GM19372 (cell line): ENCODE data around the gene KIAA0930.
A peak's percentile ranks its signal among the peaks of the same experiment; 100 is the strongest.
"Not testable (repeated sequence)": the region's sequence is repeated elsewhere in the genome, so short reads cannot be mapped to it uniquely, and the experiment has no call there.

Experiments
- ATAC-seq: cut with Tn5 transposase; IDR thresholded peaks from one replicate; pipeline ENCODE4 v1.9.1; 2021; ENCODE audit warnings: mild to moderate bottlenecking, low read depth, moderate library complexity; ENCODE audit not compliant: unreplicated experiment

The KIAA0930 gene

DNA sequence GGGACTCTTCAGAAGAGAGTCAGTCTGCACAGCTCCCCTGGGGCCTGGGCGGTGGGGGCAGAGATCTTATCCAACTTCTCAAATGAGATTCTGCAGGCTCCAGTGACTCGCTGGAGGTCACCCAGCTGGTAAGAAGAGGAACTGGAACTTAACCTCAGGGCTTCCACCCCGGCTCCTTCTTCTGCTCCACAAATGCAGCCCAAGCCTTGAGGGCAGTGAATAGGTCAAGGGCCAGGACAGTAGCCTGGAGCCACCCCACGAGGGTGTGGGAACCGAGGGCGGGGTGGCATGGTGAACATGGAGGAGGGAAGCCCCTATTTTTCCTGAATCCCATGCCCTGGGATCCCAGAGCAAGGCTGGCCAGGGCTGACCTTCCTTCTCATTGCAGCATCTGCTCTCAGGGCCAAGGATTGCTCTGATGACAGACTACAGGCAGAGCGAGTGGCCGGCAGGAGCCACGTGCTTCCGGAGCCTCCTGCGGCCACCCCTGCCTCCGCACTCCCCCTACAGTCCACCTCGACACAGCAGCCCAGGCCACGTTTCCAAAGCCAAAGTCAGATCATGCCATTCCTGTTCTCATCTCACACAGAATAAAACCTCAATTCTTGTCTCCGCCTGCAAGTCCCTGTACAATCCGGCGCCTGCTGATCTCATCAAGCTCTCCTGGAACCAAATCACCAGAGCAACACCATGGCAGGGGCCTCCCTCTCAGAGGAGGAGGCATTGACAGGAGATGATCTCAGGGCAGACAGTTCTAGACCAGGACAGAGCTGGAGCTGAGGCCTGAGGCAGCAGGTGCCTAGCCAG lies 23.0 kb upstream of the KIAA0930 start:
- ATAC-seq: peak; percentile 51

DNA sequence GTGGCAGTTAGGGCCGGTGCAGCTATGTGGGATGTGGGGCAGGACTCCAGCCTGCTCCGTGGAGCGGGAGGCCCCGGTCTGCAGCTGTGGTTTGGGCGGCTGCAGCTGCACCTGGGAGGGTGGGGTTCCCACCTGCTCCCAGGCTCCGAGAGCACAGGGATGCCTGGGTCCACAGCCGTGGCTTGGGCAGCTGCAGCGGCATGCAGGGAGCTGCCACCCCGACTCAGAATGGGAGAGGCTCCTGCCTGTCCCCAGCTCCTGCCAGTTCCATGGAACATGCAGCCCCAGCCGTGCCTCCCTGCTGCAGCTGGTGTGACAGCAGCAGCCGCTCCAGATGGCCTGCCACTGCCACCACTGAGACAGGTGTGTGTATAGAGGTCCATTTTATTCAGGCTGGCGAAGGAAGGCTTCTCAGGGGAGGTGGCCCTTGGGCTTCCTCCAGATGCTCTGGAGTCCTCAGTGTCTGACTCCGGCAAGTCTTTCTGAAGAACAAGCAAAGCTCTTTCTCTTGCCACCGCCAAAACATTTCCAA lies 22.3 kb upstream of the KIAA0930 start:
- ATAC-seq: peak; percentile 46

GRCh38 chr22:45262195-45262930 lies 21.7 kb upstream of the KIAA0930 start:
- no peak for ATAC-seq

GRCh38 chr22:45261407-45262088 lies 20.9 kb upstream of the KIAA0930 start:
- ATAC-seq: no peak

DNA sequence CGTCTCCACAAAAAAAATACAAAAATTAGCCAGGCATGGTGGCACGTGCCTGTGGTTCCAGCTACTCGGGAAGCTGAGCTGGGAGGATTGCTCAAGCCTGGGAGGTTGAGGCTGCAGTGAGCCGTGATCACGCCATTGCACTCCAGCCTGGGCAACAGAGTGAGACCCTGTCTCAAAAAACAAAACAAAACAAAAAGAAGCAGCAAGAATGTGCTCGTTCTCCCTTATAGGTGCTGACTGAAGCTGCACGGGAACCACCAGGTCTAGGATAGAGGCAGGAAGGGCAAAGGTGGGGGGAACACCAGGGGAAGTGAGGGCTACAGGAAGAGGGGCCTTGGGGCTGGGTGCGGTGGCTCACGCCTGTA lies 19.7 kb upstream of the KIAA0930 start:
- not testable (repeated sequence) for ATAC-seq

DNA sequence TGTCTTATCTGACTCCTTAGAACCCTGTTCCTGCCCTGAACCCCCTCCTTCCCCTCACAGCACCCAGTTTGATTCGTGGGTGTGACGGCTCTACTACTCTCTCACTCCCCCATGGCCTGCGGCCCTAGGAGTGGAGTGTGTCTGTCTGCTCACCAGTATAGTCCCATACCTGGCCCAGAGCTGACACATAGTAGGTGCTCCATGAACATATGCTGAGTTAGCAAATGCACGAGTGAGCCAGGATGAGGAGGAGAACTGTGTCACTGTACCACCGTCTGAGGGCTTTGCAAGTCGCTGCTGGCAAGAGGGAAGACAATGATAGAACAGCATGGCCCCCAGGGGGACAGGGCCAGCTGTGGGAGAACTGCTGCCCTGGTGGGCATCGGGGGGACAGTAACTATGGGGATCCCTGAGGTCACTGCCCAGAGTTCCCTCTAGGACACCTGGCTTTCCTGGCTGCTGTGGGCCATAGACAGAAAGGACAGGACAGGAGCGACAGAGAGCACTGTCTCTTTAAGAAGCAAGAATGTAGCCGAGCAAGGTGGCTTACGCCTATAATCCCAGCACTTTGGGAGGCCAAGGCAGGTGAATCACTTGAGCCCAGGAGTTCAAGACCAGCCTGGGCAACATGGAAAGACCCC lies 19.2 kb upstream of the KIAA0930 start:
- no peak for ATAC-seq

DNA sequence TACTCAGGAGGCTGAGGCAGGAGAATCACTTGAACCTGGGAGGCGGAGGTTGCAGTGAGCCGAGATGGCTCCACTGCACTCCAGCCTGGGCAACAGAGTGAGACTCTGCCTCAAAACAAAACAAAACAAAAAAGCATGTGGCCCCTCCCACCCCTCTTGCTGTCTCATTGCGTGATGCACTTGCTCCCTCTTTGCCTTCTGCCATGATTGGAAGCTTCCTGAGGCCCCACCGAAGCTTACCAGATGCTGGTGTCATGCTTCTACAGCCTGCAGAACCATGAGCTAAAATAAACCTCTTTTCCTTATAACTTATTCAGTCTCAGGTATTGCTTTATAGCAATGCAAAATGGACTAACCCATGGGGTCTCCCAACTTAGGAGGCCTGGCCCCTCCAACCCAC lies 17.2 kb upstream of the KIAA0930 start:
- not testable (repeated sequence) for ATAC-seq

DNA sequence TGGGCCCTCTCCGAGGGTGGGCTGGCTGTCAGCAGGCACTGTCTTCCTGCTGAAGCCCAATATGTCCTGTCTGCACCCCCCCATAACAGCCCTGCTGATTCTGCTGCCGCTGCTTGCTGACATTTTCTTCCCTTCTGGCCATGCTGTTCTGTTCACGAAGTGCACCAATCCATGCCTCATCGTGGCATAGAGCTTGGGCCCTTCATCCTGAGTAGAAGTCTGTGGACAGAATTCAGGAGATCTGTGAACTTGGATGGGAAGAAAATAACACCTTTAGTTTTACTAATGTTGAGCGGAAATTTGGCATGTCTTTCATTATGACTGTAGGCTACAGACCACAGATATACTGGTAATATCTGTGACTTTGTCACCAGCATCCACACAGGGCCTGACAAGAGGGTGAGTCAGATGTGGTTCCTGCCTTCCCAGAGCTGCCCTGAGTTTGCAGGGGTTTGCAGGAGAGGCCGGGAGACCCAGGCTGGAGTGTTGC lies 14.1 kb upstream of the KIAA0930 start:
- no peak for ATAC-seq

DNA sequence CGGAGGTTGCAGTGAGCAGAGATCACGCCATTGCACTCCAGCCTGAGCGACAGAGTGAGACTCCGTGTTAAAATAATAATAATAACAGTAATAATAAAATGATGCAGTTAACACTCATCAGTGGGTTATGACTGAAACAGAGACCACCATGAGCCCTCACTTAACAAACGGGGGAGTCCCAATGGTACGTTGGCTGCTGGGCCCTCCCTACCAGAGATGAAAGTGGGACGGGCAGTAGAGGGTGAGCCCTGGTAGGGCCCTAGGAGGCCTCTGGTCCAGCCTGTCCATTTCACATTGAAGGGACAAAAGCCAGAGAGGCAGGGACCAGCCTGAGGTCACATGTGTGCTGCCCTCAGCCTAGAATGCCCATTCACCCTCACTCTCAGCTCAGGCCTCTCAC lies 13.7 kb upstream of the KIAA0930 start:
- ATAC-seq: no peak

DNA sequence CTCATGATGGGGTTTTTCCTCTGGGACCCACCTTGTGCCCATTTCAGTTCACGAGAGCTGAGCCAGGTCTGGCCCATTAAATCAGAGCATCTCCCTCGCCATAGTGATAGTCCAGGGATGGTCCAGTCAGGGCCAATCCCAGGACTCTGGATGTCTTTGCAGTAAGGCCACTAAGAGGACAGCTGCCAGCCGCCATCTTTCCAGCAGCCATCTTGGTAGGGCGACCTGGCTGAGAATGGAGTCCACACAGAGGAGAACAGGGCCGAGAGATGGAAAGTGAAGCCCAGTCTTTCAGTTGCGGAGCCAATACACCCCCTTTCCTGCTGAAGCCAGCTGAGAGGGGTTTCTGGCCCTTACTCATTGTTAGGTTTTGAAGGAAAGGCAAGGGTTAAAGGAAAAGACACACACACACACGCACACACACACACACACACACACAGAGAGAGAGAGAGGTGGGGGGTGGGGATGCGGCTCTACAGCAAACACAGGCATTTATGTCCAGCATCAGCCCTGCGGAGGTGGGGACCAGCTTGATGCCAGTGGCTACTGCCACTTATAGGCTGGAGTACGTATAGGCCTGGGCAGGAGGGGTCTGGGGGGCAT lies 12.4 kb upstream of the KIAA0930 start:
- no peak for ATAC-seq

DNA sequence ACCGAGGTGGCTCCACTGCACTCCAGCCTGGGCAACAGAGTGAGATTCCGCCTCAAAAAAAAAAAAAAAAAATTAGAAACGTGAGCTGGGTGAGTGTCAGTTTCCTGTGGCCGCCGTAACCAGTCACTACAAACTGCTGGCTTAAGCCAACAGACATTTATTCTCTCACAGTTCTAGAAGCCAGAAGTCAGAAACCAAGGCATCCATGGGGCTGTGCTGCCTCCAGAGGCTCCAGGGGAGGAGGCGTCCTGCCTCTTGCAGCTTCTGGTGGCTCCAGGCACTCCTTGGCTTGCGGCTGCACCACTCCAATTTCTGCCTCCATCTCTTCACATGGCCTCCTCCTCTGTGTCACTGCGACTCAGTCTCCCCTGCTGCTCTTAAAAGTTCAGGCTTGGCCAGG lies 11.1 kb upstream of the KIAA0930 start:
- ATAC-seq: no peak

DNA sequence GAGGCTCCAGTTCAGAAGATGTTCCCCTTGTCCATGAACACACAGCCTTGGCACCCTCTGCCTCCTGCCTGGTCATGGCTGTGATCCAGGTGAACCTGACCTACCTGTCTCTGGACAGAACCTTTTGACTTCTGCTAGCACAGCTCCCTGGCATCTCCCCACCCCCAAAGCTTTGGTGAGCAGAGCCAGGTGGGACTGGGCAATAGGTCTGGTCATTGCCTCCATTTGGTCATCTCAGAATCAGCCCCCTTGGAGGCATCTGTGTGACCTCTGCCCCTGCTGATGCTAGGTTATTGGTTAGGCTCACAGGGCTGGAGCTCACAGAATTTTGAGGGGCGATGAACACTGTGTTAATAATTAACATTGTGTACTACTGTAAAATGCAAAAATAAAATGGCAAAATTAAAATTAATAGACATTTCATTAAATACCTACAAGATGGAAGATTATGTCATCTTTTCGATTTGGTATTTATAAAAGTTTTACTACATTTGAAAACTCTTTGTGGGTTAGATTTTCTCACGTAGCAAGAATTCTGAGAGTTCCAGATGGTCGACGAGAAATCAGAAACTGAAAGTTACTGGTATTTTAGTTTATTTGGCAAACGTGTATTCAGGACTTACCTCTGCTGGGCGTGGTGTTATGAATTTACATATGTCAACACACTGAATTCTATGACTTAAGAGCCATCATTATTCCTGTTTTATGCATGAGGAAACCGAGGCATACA lies 8.3 kb upstream of the KIAA0930 start:
- peak; percentile 54 for ATAC-seq

DNA sequence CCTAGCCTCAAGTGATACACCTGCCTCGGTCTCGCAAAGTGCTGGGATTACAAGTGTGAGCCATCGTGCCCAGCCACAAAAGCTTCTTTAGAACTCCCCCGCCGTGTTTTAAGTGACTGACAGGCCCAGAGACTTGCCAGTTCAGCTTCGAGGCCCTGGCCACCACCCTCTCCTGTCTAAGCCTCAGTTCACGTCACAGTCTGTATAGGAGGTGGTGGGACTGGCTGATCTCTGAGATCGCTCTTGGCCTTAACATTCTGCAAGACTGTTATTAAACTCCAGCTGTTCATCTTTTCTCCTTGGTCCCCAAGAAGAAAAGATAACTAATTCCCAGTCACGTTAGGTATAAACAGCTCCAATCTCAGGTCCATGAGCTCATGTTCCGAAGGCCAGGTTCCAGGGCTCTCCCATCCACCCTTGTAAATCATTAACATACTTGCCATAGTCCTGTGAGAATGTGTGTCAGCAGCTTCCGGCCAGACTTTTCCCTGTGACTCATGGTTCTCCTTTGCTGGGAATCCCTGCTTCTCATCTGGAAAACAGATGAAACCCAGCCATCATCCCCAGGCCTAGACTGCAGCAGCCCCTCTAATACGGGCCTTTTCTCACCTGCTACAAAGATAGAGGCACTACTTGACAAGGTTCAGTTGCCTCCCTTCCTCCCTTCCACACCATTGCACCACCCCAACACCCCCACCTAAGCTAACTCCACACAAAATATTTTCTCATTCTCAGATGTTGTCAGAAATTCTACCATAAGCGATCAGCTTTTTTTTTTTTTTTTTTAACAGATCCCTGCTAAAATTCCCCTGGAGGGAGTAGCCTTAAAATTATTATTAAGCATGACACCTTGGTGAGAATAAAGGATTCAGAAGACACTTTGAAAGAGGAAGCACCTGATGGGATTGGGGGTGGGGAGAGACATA lies 5.6 kb upstream of the KIAA0930 start:
- no peak for ATAC-seq

GRCh38 chr22:45244916-45245315 lies 4.2 kb upstream of the KIAA0930 start:
- ATAC-seq: no peak

- no peak for ATAC-seq
Measured at GRCh38 chr22:45242778-45243191, 2.1 kb upstream of the KIAA0930 start.

DNA sequence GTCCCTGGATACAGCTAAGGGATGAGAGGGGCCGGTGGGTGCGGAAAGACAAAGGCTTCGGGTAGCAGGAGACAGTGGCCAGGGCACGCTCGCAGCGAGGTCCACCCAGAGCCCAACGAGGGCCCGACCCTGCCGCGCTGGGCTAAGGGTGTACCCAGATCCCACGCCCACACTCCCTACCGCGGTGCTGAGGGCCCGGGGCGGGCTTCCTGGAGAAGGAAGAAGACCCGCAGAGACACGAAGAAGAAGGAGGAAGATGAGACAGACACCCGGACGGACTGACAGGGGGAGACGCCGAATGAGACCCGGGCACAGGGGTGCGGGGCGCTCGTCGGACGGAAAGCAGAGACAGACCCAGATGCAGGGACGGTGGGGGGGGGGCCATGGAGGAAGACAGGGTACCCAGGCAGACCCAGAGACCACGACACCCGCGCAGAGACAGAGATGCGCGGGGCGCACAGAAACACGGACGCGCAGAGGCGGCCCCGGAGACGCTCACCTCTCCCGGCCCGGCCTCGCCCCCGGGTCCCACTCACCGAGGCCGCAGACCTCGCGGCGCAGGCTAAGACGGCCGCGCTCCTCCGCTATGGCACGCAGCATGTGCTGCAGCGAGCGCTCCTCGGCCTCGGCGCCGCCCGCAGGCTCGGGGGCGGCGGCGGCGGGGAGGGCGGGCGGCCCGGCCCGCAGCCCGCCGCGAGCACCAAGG lies 437 bp downstream of the KIAA0930 start:
- no peak for ATAC-seq

DNA sequence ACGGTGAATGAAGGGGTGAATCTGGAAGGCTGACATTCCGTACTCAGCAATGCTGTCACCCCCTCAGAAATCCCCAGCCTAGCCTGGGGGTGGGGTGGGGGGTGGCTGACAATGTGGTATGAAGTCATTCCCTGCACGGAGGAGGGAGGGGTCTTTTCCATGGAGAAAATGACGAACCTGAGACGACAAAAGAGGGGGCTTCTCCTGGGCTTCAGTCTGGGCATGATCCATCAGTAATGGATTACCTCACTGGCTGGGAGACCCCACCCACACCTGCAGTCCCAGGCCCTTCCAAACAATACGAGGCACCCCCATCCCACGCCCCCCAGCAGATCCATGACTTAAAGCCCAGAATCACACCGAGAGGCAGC lies 1.0 kb downstream of the KIAA0930 start:
- ATAC-seq: no peak
